GM21529 (cell line): ENCODE results near the gene GLIPR1L2.
"Not testable (repeated sequence)": the region's sequence is repeated elsewhere in the genome, so short reads cannot be mapped to it uniquely, and the experiment has no call there.

Experiments
- ATAC-seq: cut with Tn5 transposase; IDR thresholded peaks from one replicate; pipeline ENCODE4 v1.9.1; 2021; ENCODE audit not compliant: unreplicated experiment

GLIPR1L2 gene

GRCh38 chr12:75390899-75391538 is at the start of gene GLIPR1L2:
GLIPR1L2 (plus strand) TSS chr12:75391089; CDS start chr12:75391117, 28 bp downstream.
- peak; percentile 95 for ATAC-seq

GRCh38 chr12:75341873-75342272 is 49.0 kb upstream of the GLIPR1L2 start:
- ATAC-seq: no peak

- no peak for ATAC-seq
Observed at GRCh38 chr12:75345531-75345930, 45.4 kb upstream of the GLIPR1L2 start.

GRCh38 chr12:75346215-75346614 is 44.7 kb upstream of the GLIPR1L2 start:
- not testable (repeated sequence) for ATAC-seq

GRCh38 chr12:75349946-75350345 is 40.9 kb upstream of the GLIPR1L2 start:
- ATAC-seq: no peak

- no peak for ATAC-seq
Observed at GRCh38 chr12:75350413-75350812, 40.5 kb upstream of the GLIPR1L2 start.

- no peak for ATAC-seq
Observed at GRCh38 chr12:75354011-75354410, 36.9 kb upstream of the GLIPR1L2 start.

GRCh38 chr12:75360920-75361319 is 30.0 kb upstream of the GLIPR1L2 start:
- no peak for ATAC-seq

GRCh38 chr12:75361408-75361807 is 29.5 kb upstream of the GLIPR1L2 start:
- ATAC-seq: no peak

GRCh38 chr12:75364919-75365318 is 26.0 kb upstream of the GLIPR1L2 start:
- ATAC-seq: no peak

GRCh38 chr12:75366629-75367028 is 24.3 kb upstream of the GLIPR1L2 start:
- ATAC-seq: peak; percentile 75

GRCh38 chr12:75374971-75375370 is 15.9 kb upstream of the GLIPR1L2 start:
- no peak for ATAC-seq

- no peak for ATAC-seq
Observed at GRCh38 chr12:75378354-75378753, 12.5 kb upstream of the GLIPR1L2 start.

- ATAC-seq: no peak
Observed at GRCh38 chr12:75389061-75389460, 1.8 kb upstream of the GLIPR1L2 start.

GRCh38 chr12:75389706-75390105 is 1.2 kb upstream of the GLIPR1L2 start:
- no peak for ATAC-seq

GRCh38 chr12:75390156-75390898 is 562 bp upstream of the GLIPR1L2 start:
- peak; percentile 0 for ATAC-seq

GRCh38 chr12:75404231-75404630 is 13.3 kb downstream of the GLIPR1L2 start:
- ATAC-seq: no peak

- ATAC-seq: no peak
Observed at GRCh38 chr12:75407683-75408082, 16.8 kb downstream of the GLIPR1L2 start.

GRCh38 chr12:75409830-75410229 is 18.9 kb downstream of the GLIPR1L2 start:
- no peak for ATAC-seq

- no peak for ATAC-seq
Observed at GRCh38 chr12:75414671-75415070, 23.8 kb downstream of the GLIPR1L2 start.

- no peak for ATAC-seq
Observed at GRCh38 chr12:75419841-75420240, 29.0 kb downstream of the GLIPR1L2 start.

GRCh38 chr12:75427491-75427890 is 36.6 kb downstream of the GLIPR1L2 start:
- ATAC-seq: no peak

GRCh38 chr12:75428767-75429166 is 37.9 kb downstream of the GLIPR1L2 start:
- ATAC-seq: no peak
